GM20431 (cell line): ENCODE data around the gene ADK.
"Not testable (repeated sequence)": the region's sequence is repeated elsewhere in the genome, so short reads cannot be mapped to it uniquely, and the experiment has no call there.

ENCODE experiments used
- in situ Hi-C: fragments of 300-500 bp; cut with MseI, MboI; formaldehyde crosslinking; loops from one replicate; pipeline ENCODE4 v1.15.0; 2020; ENCODE audit warnings: low sequenced_read_pairs; ENCODE audit not compliant: unreplicated experiment

Gene ADK

DNA sequence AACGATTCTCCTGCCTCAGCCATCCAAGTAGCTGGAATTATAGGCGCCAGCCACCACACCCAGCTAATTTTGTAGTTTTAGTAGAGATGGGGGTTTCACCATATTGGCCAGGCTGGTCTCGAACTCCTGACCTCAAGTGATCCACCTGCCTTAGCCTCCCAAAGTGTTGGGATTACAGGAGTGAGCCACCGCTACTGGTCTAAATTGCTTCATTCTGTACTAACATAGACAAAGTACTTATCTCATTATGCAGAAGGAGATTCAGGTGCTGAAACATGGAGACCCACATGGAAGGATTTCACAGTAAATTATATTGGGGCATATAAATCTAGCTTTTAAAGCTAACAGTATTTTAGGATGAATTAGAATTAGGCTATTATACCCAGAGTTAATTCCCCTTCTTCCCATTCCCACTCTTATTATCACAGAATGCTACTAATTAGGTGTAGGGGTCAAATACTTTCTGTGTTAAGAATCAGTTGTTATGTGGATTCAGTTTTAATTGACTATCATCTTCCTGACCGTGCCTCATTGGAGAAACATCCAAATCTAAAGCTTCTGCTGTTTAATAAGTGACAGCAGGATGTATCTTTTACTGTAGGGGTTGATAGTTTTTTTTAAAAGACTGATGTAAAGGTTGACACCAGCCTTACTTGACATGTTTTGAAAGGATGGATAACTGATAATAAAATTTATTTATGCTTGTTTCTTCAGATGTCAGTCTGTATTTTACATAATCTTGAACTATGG, 27.2 kb downstream of the ADK start:
- in situ Hi-C loops, result no loop called here

DNA sequence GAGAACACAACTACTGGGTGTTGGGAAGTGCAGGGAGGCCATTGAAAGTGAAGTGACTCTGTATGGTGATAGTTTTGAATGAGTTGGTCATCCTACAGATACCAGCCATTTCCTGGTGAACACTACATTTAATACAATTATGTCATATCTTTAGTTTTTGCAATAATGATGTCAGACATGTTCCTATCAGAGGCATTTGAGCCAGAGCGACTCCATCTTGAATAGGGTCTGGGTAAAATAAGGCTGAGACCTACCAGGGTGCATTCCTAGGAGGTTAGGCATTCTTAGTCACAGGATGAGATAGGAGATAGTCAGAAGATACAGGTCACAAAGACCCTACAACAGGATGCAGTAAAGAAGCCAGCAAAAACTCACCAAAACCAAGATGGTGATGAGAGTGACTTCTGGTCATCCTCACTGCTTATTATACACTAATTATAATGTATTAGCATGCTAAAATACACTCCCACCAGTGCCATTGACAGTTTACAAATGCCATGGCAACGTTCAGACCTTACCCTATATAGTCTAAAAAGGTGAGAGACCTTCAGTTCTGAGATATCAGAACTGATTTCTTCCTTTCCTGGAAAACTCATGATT, 28.2 kb downstream of the ADK start:
- in situ Hi-C loops, result no loop called here

DNA sequence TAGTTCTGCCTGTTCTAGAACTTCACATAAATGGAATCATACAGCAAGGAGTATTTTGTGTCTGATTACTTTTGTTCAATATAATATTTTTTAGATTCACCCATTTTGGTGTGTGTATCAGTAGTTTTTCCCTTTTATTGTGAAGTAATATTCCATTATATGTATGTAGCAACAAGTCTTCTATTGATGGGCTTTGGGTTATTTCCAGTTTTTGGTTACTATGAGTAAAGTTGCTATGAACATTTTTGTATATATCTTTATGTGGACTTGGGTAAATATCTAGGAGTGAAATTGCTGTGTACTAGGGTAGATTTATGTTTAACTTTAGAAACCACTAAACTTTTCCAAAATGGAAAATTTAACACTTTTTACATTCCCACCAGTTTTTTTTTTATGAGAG, 35.7 kb downstream of the ADK start:
- in situ Hi-C loops, result no loop called here

DNA sequence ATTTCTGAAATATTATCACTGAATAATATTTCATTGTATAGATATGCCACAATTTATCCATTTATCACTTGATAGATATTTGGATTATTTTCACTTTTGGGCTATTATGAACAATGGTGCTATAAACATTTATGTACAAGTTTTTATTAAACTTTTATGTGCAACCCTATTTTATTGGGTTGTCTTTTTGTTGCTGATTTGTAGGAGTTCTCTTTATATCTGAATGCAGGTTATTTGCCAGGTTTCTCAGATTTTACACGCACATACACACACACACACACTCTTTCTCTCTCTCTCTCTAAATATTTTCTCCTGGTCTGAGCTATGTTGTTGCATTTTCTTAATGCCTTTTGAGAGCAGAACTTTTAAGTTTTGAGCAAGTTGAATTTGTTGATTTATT, 36.2 kb downstream of the ADK start:
- in situ Hi-C loops, result no loop called here

DNA sequence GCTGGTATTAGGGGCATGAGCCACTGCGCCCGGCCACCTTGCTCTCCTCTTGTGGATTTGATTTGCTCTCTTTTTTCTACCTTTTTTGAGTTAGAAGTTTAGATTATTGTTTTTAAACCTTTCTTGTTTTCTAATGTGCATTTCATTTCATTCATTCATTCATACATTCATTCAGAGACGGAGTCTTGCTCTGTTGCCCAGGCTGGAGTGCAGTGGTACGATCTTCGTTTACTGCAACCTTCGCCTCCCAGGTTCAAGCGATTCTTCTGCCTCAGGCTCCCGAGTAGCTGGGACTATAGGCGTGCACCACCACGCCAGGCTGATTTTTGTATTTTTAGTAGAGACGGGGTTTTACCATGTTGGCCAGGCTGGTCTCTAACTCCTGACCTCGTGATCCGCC, 37.6 kb downstream of the ADK start:
- in situ Hi-C loops, result not testable (repeated sequence)

DNA sequence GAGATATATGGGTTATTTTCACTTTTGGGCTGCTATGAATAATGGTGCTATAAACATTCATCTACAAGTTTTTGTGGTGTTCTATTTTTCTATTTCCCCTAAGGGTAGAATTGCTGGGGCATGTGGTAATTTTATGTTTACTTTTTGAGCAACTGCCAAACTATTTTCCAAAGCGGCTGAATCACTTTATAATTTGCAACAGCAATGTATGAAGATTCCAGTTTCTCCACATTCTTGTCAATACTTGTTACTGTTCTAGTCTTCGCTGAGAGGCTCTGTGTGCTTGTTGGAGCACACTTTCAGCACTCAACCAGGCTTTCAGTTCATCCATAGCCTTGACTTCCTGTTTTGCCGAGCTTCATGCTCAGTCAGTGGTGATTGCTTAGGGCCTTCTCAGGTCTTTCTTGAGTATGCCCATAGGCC, 39.0 kb downstream of the ADK start:
- in situ Hi-C loops, result no loop called here

DNA sequence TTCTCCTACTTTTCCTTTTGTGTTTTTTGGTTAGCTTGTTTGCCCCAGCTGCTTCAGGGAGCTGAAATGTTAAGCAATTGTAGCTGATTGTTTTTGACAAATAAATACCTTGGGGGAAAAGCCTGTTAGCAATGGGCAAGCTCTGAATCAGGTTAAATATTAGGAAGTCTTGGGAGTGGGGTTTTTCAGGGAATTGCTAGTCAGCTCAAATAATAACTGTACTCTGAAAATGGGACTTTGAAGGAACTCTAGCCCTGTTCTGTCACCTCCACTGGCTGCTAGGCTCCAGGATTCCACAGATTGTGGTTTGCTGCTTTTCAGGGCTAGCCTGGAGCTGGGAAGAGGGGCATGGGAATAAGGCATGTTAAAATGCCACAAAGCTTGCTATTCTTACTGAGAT, 39.5 kb downstream of the ADK start:
- in situ Hi-C loops, result no loop called here

DNA sequence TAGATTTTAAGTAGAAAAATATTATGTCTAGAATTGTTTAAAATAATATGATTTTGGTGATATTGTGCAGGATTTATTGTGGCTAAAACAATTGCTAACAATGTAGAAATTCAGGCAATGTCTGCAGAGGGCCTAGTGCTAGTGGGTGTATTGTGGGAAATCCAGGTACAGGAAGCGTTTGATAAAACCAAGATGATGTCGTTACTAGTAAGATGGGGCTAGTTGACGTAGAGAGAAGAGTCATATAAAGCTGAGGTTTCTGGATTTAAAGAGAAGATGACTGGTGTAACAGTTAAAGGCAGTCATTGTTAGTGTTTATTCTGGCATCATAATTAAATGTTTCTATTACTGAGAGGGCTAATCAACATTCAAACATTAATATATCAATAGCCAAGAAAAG, 43.5 kb downstream of the ADK start:
- in situ Hi-C loops, result no loop called here

DNA sequence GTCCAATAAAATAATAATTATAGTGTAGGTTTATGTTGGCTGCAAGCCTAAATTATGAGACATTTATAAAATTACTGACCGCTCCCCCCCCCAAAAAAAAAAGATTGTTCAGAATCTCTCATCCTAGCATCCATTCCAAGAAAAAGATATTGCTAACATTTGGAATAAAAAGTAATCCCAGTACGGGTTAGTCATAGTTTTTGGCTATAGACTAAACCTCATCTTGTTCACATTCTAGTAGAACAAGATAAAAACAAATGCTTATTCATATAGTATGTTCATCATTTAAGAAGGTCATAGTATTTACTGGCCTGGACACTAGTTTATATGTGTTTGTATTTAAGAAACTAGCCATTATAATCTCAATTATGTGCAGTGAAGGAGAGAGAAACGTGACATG, 44.0 kb downstream of the ADK start:
- in situ Hi-C loops, result no loop called here

DNA sequence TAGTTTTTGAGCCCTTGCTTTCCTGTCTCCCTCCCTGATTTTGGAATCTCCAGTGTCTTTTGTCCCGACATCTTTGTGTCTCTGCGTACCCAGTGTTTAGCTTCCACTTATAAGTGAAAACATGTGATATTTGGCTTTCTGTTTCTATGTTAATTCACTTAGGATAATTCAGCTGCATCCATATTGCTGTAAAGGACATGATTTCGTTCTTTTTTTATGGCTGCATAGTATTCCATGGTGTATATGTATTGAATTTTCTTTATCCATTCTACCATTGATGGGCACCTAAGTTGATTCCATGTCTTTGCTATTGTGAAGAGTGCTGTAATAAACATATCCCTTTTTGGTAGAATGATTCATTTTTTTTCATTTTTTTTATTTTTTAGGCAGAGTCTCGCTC, 48.3 kb downstream of the ADK start:
- in situ Hi-C loops, result no loop called here

DNA sequence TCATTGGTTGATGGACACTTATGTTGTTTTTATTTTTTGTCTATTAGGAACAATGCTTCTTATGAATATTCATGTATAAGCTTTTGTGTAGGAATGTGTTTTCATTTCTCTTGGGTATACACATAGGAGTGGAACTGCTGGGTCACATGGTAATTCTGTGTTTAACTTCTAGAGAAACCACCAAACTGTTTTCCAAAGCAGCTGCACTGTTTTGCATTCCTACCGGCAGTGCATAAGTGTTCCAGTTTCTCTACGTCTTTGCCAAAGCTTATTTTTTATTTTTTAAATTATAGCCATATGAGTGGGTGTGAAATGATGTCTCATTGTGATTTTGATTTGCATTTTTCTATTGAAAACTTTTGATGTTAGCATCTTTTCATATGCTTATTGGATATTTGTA, 51.3 kb downstream of the ADK start:
- in situ Hi-C loops, result no loop called here

DNA sequence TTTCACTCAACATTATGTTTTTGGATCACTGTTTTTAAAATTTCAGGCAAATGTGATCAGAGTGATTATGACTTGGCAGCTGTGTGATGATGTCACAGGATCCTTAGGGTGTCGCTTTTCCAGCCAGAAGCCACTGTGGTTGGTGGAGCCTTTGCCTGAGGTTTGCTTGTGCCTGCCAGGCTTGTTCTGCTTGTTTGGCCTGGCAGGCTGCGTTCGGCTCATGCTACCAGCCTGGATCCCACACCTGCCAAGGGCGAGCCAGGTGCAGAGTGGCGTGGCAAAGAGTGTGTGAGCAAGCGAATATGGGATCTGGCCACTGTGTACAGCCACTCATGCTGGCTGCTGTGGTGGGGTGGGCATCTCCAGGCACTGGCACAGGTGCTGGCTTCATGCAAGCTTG, 55.7 kb downstream of the ADK start:
- in situ Hi-C loops, result no loop called here

DNA sequence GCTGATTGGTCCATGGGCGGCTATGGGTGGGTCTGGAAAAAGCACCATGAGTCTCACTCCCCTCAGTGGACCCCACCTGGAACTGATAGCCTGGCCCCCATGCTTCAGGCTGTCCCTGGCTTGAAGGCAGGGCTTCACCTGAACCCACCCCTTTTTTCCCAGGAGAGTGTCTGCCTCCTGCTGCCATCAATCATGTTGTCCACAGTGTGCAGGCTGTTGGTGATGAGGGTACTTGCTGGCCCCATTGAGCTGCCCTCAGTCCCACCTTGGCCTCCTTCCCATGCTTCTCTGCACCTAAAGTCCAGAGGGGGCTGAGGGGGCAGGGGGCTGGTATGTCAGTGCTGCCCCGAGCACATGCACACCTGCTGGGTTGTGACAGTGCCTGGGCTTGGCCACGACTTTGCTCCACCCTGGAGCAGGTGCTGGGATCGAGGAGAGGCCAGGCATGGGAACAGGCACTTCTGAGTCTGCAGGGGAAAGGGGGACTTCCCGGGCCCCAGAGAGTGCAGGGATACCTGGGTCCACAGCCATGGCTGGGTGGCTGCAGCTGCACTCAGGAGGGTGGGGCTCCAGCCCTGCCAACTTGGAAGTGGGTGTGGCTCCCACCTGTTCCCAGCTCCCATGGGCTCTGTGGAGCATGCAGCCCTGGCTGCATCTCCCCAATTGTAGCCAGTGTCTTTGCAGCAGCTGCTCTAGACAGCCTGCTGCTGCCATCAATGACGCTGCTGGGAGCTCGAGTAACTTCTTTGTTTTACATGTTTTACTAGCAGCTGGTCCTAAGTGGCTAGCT, 56.9 kb downstream of the ADK start:
- in situ Hi-C loops, result no loop called here

DNA sequence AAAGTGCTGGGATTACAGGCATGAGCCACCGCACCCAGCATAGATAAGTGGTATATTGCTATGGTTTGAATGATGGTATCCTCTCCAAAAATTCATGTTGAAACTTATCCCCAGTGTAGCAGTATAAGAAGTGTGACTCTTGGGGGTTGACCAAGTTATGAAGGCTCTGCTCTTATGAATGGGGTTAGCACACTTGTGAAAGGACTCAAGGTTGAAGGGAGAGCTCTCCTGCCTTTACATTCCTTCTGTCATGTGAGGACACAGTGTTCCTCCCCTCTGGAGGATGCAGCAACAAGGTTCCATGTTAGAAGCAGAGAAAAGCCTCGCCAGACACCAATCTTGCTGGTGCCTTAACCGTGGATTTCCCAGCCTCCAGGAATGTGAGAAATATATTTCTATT, 58.0 kb downstream of the ADK start:
- in situ Hi-C loops, result no loop called here

DNA sequence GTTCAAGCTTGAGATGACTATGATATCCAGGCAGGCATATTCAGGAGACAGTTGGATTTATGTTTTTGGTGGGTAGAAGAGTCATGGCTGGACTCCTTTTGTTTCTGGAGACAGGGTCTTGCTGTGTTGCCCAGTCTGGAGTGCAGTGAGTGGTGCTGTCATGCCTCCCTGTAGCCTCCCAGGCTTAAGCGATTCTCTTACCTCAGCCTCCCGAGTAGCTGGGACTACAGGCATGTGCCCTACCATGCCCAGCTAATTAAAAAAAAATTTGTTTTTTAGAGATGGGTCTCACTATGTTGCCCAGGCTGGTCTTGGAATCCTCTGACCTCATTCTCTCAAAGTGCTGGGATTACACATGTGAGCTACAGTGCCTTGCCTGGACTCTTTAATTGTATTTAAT, 62.0 kb downstream of the ADK start:
- in situ Hi-C loops, result no loop called here

DNA sequence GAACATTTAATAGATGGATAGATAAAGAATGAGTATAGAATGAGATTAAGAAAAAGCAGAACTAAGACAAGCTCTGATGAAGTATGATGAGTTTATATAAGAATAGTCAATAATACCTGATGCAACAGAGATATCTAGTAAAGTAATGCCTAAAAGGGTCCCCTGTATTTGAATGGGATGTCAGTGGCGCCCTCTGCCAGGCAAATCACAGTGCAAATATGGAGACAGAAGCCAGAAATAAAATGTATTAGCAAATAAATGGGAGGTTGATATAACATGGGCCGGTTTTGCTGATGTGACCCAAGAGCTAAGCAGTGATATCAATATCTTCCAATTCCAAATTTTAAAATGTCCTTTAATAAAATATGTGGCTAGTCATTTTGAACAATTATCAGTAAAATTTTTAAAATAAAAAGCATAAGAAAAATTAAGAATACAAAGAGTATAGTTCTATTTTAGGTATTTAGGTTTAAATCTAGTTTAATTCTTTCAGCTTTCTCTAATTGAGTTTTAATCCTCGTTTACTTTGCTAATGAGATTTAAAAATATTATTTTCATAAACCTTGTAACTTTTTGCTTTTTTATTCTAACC, 62.6 kb downstream of the ADK start:
- in situ Hi-C loops, result no loop called here

DNA sequence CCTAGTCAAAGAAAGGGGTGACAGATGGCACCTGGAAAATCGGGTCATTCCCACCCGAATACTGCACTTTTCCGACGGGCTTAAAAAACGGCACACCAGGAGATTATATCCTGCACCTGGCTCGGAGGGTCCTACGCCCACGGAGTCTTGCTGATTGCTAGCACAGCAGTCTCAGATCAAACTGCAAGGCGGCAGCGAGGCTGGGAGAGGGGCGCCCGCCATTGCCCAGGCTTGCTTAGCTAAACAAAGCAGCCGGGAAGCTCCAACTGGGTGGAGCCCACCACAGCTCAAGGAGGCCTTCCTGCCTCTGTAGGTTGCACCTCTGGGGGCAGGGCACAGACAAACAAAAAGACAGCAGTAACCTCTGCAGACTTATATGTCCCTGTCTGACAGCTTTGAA, 66.1 kb downstream of the ADK start:
- in situ Hi-C loops, result not testable (repeated sequence)

DNA sequence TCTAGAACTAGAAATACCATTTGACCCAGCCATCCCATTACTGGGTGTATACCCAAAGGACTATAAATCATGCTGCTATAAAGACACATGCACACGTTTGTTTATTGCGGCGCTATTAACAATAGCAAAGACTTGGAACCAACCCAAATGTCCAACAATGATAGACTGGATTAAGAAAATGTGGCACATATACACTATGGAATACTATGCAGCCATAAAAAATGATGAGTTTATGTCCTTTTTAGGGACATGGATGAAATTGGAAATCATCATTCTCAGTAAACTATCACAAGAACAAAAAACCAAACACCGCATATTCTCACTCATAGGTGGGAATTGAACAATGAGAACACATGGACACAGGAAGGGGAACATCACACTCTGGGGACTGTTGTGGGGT, 71.4 kb downstream of the ADK start:
- in situ Hi-C loops, result not testable (repeated sequence)

DNA sequence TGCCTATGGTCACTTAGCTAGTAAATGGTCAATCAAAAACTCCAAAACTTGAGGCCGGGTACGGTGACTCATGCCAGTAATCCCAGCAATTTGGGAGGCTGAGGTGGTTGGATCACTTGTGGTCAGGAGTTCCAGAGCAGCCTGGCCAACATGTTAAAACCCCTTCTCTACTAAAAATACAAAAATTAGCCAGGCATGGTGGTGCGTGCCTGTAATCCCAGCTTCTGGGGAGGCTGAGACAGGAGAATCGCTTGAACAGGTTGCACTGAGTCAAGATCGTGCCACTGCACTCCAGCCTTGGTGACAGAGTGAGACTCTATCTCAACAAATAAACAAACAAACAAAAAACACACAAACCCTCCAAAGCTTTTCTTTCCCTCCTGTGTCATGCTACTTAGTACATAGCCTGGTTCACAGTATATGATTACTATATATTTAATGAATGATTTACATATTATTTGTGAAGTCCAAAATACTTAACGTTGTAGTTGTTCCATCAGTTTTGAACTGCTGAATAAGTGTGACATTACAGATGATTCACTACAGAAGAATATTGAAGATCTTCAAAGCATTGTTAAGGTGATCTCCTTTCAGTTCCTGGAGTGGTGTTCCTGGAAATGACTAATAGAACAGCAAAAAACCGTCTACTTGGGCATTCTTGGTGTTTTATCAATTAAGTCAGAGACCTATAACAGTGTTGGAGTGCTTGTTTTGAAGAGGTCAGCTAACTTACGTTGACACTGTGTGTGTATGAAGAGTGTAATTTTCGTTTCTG, 72.9 kb downstream of the ADK start:
- in situ Hi-C loops, result no loop called here

DNA sequence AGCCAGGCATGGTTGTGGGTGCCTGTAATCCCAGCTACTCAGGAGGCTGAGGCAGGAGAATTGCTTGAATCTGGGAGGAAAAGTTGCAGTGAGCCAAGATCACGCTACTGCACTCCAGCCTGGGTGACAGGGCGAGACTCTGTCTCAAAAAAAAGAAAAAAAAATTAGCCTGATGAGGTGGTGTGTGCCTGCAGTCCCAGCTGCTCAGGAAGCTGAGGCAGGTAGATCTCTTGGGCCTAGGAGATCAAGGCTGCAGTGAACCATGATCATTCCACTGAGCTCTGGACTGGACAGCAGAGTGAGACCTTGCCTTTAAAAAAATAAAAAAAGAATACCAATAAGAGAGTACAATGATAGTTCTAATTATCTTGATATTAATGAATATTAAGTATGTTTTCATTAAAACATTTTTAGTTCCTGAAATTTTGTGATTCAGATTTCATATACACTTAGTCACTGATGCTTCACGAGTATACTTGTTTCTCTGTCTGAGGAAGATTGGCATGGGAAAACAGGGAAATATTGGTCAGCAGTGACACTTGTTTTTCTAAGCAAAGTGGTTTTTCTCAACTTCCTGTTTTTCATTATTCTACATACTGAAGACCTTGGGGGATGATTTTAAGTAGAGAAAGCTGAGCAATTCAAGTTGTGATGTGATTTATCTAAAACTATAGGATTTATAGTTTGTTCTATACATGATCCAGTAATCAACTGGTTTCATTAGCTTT, 76.8 kb downstream of the ADK start:
- in situ Hi-C loops, result no loop called here
